Stimulated activated memory B cell treated with anti-CD40 and anti-IgM and Interleukin-4, amounts not matched to agents 10 μg/mL and 1 μg/mL and 100 μg/mL, for 72 hours (primary cell): ENCODE measurements around the gene FZD10.

Experiments
- ATAC-seq: fragments of 150-1000 bp; cut with Tn5 transposase; 2 replicates; pipeline ENCODE4 v1.10.0; 2021
- H3K27ac Mint-ChIP-seq: one replicate; pipeline ENCODE4 v1.8.0; 2022; ENCODE audit warnings: mild to moderate bottlenecking, mixed read lengths
- H3K27me3 Mint-ChIP-seq: one replicate; pipeline ENCODE4 v1.8.0; 2022; ENCODE audit warnings: mixed read lengths
- H3K36me3 Mint-ChIP-seq: one replicate; pipeline ENCODE4 v1.8.0; 2022; ENCODE audit warnings: mixed read lengths
- H3K4me1 Mint-ChIP-seq: one replicate; pipeline ENCODE4 v1.8.0; 2022; ENCODE audit warnings: mixed read lengths
- H3K4me3 Mint-ChIP-seq: one replicate; pipeline ENCODE4 v1.8.0; 2022; ENCODE audit warnings: mild to moderate bottlenecking, moderate library complexity, mixed read lengths
- H3K9me3 Mint-ChIP-seq: one replicate; pipeline ENCODE4 v1.8.0; 2022; ENCODE audit warnings: mixed read lengths

Gene FZD10

GRCh38 chr12:130177635-130178242, 15.5 kb downstream of the FZD10 start:
- Mint-ChIP-seq H3K4me1 (no peaks in the 10 kb centered on the region), H3K4me3 (no peak overlapping the region), H3K36me3 (no peaks in the 10 kb centered on the region), H3K9me3 (peaks cover 9% of the 10 kb centered on the region), H3K27me3 (no peaks in the 10 kb centered on the region), H3K27ac (no peak overlapping the region)
- no peak for ATAC-seq

GRCh38 chr12:130178282-130178681, 16.0 kb downstream of the FZD10 start:
- Mint-ChIP-seq H3K36me3 (no peaks in the 10 kb centered on the region), H3K4me1 (no peaks in the 10 kb centered on the region), H3K27ac (no peak overlapping the region), H3K27me3 (no peaks in the 10 kb centered on the region), H3K9me3 (peaks cover 9% of the 10 kb centered on the region), H3K4me3 (no peak overlapping the region)
- no peak for ATAC-seq

GRCh38 chr12:130179191-130179590, 16.9 kb downstream of the FZD10 start:
- no peak for ATAC-seq
- peaks cover 9% of the 10 kb centered on the region for H3K9me3 Mint-ChIP-seq
- H3K4me1 Mint-ChIP-seq: no peaks in the 10 kb centered on the region
- no peaks in the 10 kb centered on the region for H3K36me3 Mint-ChIP-seq
- H3K4me3 Mint-ChIP-seq: no peak overlapping the region
- H3K27ac Mint-ChIP-seq: no peak overlapping the region
- H3K27me3 Mint-ChIP-seq: no peaks in the 10 kb centered on the region

GRCh38 chr12:130179621-130180020, 17.4 kb downstream of the FZD10 start:
- Mint-ChIP-seq H3K4me1 (no peaks in the 10 kb centered on the region), H3K4me3 (no peak overlapping the region), H3K9me3 (peaks cover 9% of the 10 kb centered on the region), H3K36me3 (no peaks in the 10 kb centered on the region), H3K27ac (no peak overlapping the region), H3K27me3 (no peaks in the 10 kb centered on the region)
- peak; percentile 45 for ATAC-seq

- H3K9me3 Mint-ChIP-seq: peaks cover 9% of the 10 kb centered on the region
- H3K27ac Mint-ChIP-seq: no peak overlapping the region
- no peaks in the 10 kb centered on the region for H3K36me3 Mint-ChIP-seq
- no peak overlapping the region for H3K4me3 Mint-ChIP-seq
- ATAC-seq: no peak
- no peaks in the 10 kb centered on the region for H3K27me3 Mint-ChIP-seq
- no peaks in the 10 kb centered on the region for H3K4me1 Mint-ChIP-seq
These were observed 18.9 kb downstream of the FZD10 start for GRCh38 chr12:130181211-130181610.

GRCh38 chr12:130183585-130184370, 21.5 kb downstream of the FZD10 start:
- Mint-ChIP-seq H3K27me3 (no peaks in the 10 kb centered on the region), H3K36me3 (no peaks in the 10 kb centered on the region), H3K4me3 (no peak overlapping the region), H3K4me1 (no peaks in the 10 kb centered on the region), H3K27ac (no peak overlapping the region), H3K9me3 (peaks cover 9% of the 10 kb centered on the region)
- ATAC-seq: no peak

- Mint-ChIP-seq H3K27ac (no peak overlapping the region), H3K27me3 (no peaks in the 10 kb centered on the region), H3K4me3 (no peak overlapping the region), H3K4me1 (no peaks in the 10 kb centered on the region), H3K9me3 (peaks cover 9% of the 10 kb centered on the region), H3K36me3 (no peaks in the 10 kb centered on the region)
- no peak for ATAC-seq
These were observed 22.3 kb downstream of the FZD10 start for GRCh38 chr12:130184404-130185090.

GRCh38 chr12:130185455-130186391, 23.5 kb downstream of the FZD10 start:
- Mint-ChIP-seq H3K27me3 (no peaks in the 10 kb centered on the region), H3K27ac (no peak overlapping the region), H3K4me1 (no peaks in the 10 kb centered on the region), H3K36me3 (no peaks in the 10 kb centered on the region), H3K4me3 (no peak overlapping the region), H3K9me3 (peaks cover 9% of the 10 kb centered on the region)
- no peak for ATAC-seq

- H3K4me3 Mint-ChIP-seq: no peak overlapping the region
- peaks cover 11% of the 10 kb centered on the region for H3K9me3 Mint-ChIP-seq
- H3K4me1 Mint-ChIP-seq: no peaks in the 10 kb centered on the region
- H3K27ac Mint-ChIP-seq: no peak overlapping the region
- ATAC-seq: no peak
- no peaks in the 10 kb centered on the region for H3K36me3 Mint-ChIP-seq
- H3K27me3 Mint-ChIP-seq: no peaks in the 10 kb centered on the region
These were observed 24.5 kb downstream of the FZD10 start for GRCh38 chr12:130186651-130187268.

GRCh38 chr12:130192642-130193345, 30.5 kb downstream of the FZD10 start:
- no peaks in the 10 kb centered on the region for H3K36me3 Mint-ChIP-seq
- no peaks in the 10 kb centered on the region for H3K4me1 Mint-ChIP-seq
- no peak overlapping the region for H3K27ac Mint-ChIP-seq
- ATAC-seq: no peak
- H3K4me3 Mint-ChIP-seq: no peak overlapping the region
- no peaks in the 10 kb centered on the region for H3K27me3 Mint-ChIP-seq
- peaks cover 7% of the 10 kb centered on the region for H3K9me3 Mint-ChIP-seq

- Mint-ChIP-seq H3K36me3 (no peaks in the 10 kb centered on the region), H3K4me1 (no peaks in the 10 kb centered on the region), H3K9me3 (peaks cover 7% of the 10 kb centered on the region), H3K27ac (no peak overlapping the region), H3K27me3 (no peaks in the 10 kb centered on the region), H3K4me3 (no peak overlapping the region)
- no peak for ATAC-seq
These were observed 31.9 kb downstream of the FZD10 start for GRCh38 chr12:130194154-130194553.

GRCh38 chr12:130195369-130195768, 33.1 kb downstream of the FZD10 start:
- H3K36me3 Mint-ChIP-seq: no peaks in the 10 kb centered on the region
- no peaks in the 10 kb centered on the region for H3K4me1 Mint-ChIP-seq
- peaks cover 7% of the 10 kb centered on the region for H3K9me3 Mint-ChIP-seq
- no peak overlapping the region for H3K4me3 Mint-ChIP-seq
- H3K27me3 Mint-ChIP-seq: no peaks in the 10 kb centered on the region
- no peak overlapping the region for H3K27ac Mint-ChIP-seq
- no peak for ATAC-seq

- Mint-ChIP-seq H3K27ac (no peak overlapping the region), H3K4me1 (no peaks in the 10 kb centered on the region), H3K27me3 (no peaks in the 10 kb centered on the region), H3K36me3 (no peaks in the 10 kb centered on the region), H3K9me3 (peaks cover 9% of the 10 kb centered on the region), H3K4me3 (no peak overlapping the region)
- no peak for ATAC-seq
These were observed 33.5 kb downstream of the FZD10 start for GRCh38 chr12:130195776-130196175.

GRCh38 chr12:130196827-130197226, 34.6 kb downstream of the FZD10 start:
- H3K4me3 Mint-ChIP-seq: no peak overlapping the region
- H3K9me3 Mint-ChIP-seq: peaks cover 5% of the 10 kb centered on the region
- H3K27me3 Mint-ChIP-seq: no peaks in the 10 kb centered on the region
- no peak for ATAC-seq
- H3K36me3 Mint-ChIP-seq: no peaks in the 10 kb centered on the region
- no peak overlapping the region for H3K27ac Mint-ChIP-seq
- H3K4me1 Mint-ChIP-seq: no peaks in the 10 kb centered on the region
